Measurements from ENCODE around the gene OTOF.

OTOF gene

DNA sequence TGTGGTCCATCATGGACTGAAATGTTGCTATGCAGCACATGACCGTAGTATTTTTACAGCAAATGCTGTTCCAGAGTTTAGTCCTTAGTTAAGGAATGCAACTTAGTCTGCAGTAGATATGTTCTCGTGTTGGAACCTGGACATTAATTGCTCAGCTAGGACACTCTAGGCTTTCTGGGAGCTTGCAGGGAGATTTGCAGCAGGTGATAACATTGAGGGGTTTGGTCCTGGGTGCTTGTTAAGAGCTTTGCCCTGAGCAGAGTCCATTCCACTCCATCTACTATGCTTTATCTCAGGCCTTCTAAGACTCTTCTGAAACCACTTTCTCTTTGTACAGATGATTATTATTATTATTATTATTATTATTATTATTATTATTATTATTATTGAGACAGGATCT lies 49.1 kb downstream of the OTOF start:
- TF ChIP-seq, protein P1, sequence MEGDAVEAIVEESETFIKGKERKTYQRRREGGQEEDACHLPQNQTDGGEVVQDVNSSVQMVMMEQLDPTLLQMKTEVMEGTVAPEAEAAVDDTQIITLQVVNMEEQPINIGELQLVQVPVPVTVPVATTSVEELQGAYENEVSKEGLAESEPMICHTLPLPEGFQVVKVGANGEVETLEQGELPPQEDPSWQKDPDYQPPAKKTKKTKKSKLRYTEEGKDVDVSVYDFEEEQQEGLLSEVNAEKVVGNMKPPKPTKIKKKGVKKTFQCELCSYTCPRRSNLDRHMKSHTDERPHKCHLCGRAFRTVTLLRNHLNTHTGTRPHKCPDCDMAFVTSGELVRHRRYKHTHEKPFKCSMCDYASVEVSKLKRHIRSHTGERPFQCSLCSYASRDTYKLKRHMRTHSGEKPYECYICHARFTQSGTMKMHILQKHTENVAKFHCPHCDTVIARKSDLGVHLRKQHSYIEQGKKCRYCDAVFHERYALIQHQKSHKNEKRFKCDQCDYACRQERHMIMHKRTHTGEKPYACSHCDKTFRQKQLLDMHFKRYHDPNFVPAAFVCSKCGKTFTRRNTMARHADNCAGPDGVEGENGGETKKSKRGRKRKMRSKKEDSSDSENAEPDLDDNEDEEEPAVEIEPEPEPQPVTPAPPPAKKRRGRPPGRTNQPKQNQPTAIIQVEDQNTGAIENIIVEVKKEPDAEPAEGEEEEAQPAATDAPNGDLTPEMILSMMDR (IDR thresholded peaks at IDR 0.05; ENCODE audit: borderline replicate concordance, control extremely low read depth, extremely low read depth, insufficient read depth, missing control alignments) = no peak
- in situ Hi-C loops (cut with MboI; ENCODE audit: low sequenced_read_pairs, unreplicated experiment) = no loop called here
- DNase-seq (ENCODE audit: low spot score) = no peak

DNA sequence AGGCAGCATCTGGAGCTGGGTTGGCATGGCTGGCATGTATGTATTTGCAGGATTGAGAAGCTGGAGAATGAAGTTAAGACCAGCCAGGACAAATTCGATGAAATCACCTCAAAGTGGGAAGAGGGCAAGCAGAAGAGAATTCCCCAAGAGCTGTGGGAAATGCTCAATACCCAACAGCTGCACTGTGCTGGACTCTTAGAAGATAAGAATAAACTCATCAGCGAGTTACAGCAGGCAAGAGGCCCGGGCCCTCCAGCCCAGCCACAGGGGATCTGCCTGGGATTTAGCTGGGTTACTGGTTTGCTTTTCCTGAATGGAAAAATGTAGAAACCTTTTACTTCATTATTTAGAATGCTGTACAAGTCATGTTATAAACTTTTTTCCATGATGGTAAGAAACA lies 53.7 kb downstream of the OTOF start:
- in situ Hi-C loops (cut with MboI; ENCODE audit: low sequenced_read_pairs, unreplicated experiment) = no loop called here
- TF ChIP-seq, protein P1 (IDR thresholded peaks at IDR 0.05; ENCODE audit: borderline replicate concordance, control extremely low read depth, extremely low read depth, insufficient read depth, missing control alignments) = no peak
- no peak for DNase-seq (ENCODE audit: low spot score)

DNA sequence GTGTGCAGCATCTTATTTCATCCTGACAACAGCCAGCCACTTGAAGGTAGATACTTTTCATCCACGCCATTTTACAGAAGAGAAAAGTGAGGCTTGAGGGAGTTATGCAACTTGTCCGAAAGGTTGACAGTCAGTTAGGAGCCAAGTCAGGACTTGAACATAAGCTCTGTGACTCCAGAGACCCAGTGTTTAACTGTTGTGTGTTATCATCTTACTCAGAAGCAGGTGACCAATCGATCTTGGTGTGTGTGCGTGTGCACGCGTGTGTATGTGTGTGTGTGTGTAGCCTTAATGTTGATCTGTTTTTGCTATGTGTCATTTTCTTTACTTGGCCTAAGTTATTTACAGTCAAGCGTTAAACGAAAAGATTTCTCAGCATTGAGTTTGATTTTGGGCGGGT lies 54.2 kb downstream of the OTOF start:
- TF ChIP-seq, protein P1 (IDR thresholded peaks at IDR 0.05; ENCODE audit: borderline replicate concordance, control extremely low read depth, extremely low read depth, insufficient read depth, missing control alignments) = no peak
- in situ Hi-C loops (cut with MboI; ENCODE audit: low sequenced_read_pairs, unreplicated experiment) = no loop called here
- no peak for DNase-seq (ENCODE audit: low spot score)

DNA sequence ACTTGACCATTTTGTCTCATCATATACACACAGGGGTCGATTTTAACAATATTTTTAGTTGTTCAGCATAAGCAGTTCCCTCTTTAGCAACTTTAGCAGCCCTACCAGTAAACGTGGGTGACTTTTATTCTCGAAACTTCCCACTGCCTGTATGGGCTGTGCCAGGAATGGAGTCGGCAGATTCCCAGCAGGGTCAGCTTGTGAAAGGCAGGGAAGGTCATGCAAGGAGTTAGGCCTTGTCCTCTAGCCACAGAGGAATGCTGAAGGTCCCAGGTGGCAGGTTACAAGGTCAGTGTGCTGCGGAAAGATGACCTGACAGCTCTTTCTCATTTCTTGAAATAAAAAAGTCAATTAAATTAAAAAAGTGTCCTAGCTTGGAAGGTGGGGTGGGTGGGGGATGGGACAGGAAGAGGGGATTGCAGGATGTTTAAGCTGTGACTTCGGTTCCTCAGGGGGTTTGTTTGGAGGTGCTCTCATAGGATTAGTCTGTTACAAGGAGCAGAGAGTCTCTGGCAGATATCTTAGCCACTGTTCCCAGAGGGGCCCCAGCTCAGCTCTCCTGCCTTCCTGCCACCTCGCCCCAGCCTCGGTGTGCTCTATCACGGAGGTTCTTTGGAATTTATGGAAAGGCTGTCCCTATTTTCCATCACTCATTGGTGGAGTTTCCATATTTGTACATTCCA lies 54.8 kb downstream of the OTOF start:
- no peak for DNase-seq (ENCODE audit: low spot score)
- in situ Hi-C loops (cut with MboI; ENCODE audit: low sequenced_read_pairs, unreplicated experiment) = no loop called here
- TF ChIP-seq, protein P1 (IDR thresholded peaks at IDR 0.05; ENCODE audit: borderline replicate concordance, control extremely low read depth, extremely low read depth, insufficient read depth, missing control alignments) = no peak

DNA sequence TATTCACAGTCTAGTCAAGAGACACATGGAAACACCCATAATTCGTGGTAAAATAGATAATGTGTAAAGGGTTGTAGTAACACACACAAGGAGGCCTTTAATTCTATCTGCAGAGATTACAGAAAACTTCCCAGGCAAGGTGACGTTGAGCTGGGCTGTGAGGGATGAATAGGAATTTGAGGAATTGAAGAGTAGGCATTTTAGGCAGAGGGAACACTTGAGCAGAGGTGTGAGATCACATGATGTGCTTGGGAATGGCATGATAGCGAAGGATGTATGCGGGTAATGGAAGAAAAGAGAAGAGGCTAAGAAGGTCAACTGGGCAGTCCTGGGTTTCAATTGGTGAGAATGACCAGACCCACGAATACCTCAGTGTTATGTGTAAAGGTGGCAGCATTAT lies 56.0 kb downstream of the OTOF start:
- DNase-seq (ENCODE audit: low spot score) = no peak
- TF ChIP-seq, protein P1 (IDR thresholded peaks at IDR 0.05; ENCODE audit: borderline replicate concordance, control extremely low read depth, extremely low read depth, insufficient read depth, missing control alignments) = no peak
- in situ Hi-C loops (cut with MboI; ENCODE audit: low sequenced_read_pairs, unreplicated experiment) = no loop called here

DNA sequence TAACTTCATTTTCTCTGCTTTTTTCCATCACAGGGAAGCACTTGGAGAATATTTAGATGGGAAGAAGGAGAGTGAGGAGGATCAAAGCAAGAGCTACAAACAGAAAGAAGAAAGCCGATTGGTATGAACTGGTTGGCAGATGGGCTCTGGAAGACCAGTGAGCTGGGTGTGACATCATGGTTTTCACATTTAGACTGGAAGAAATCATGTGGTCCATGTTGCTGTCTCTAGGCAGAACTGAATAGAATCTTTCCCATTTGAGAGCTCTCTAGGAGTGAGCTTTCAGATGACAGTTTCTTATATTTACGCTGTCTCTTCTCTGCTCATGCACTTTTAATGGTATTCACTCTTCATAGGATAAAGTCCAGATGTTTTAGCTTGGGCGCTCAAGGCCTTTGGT lies 63.6 kb downstream of the OTOF start:
- in situ Hi-C loops (cut with MboI; ENCODE audit: low sequenced_read_pairs, unreplicated experiment) = no loop called here
- TF ChIP-seq, protein P1 (IDR thresholded peaks at IDR 0.05; ENCODE audit: borderline replicate concordance, control extremely low read depth, extremely low read depth, insufficient read depth, missing control alignments) = no peak
- DNase-seq (ENCODE audit: low spot score) = no peak

All from GM13976 (cell line).